Ectodermal cell (in vitro differentiated cells): ENCODE results near the gene AVPI1.

ENCODE experiments used
- H3K27ac ChIP-seq: 2 replicates; pipeline ENCODE4 v1.7.0; 2013; ENCODE audit warnings: mild to moderate bottlenecking, low read depth, low read length; ENCODE audit not compliant: insufficient read depth, poor library complexity, severe bottlenecking
- H3K27me3 ChIP-seq: 2 replicates; pipeline ENCODE4 v1.7.0; 2013; ENCODE audit warnings: mild to moderate bottlenecking, low read length; ENCODE audit not compliant: insufficient read depth, control insufficient read depth, poor library complexity, severe bottlenecking
- H3K36me3 ChIP-seq: one replicate; pipeline ENCODE4 v1.7.0; 2013; ENCODE audit warnings: low read length; ENCODE audit not compliant: control insufficient read depth, insufficient read depth
- H3K4me1 ChIP-seq: one replicate; pipeline ENCODE4 v1.7.0; 2013; ENCODE audit warnings: low read length; ENCODE audit not compliant: control insufficient read depth, insufficient read depth
- H3K4me3 ChIP-seq: 2 replicates; pipeline ENCODE4 v1.7.0; 2013; ENCODE audit warnings: low read depth, low read length, control low read depth; ENCODE audit not compliant: insufficient read depth
- H3K9me3 ChIP-seq: 2 replicates; pipeline ENCODE4 v1.7.0; 2013; ENCODE audit warnings: mild to moderate bottlenecking, low read length, moderate library complexity; ENCODE audit not compliant: control insufficient read depth
- WGBS, 2 experiments: methylation state at CpG; one replicate each; pipeline ENCODE4 v1.1.7; 2013; ENCODE audit warnings: missing lambda C conversion rate in 2 of 2; 5-methylcytosine and 5-hydroxymethylcytosine counted together

Gene AVPI1

DNA sequence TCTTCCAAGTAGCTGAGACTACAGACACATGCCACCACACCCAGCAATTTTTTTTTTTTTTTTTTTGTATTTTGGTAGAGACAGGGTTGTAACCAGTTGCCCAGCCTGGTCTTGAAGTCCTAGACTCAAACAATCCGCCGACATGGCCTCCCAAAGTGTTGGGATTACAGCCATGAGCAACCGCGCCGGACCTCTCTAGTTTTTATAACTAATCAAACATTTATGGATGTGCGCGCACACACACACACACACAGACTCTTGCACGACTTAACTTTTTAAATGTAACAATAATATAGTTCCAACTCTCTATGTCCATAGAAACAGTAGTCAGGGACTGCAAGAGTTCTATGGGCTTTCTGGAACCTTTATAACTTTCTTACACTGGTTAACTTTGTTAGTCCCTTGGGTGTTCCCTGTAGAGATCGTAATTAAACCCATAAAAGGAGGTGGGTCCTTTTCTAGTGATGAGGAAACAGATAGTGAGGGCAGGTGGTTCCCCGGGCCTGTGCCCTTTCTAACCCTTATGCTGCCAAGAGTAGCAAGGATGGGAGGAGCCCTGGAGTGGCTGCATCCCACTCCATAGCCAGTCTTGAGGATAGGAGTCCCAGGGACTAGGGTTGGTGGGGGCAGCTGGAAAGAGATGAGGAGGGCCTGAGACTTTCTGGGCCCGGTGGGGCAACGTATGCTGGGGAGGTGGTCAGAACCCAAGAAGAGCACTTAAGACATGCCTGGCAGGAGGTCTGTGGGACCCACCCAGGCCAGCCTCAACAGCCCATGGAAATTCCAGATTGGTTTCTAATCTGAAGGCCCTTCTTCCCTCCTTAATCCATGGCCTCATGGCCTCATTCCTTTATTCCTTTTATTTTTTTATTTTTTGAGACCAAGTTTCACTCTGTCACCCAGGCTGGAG, 35.1 kb upstream of the AVPI1 start:
- 83 to 85% methylated on average over 12 of the region's 12 CpGs for WGBS, 2 experiments
- Histone ChIP-seq H3K27ac (no peak overlapping the region), H3K4me1 (peaks cover 15% of the 10 kb centered on the region), H3K36me3 (no peaks in the 10 kb centered on the region), H3K9me3 (no peaks in the 10 kb centered on the region), H3K27me3 (no peaks in the 10 kb centered on the region), H3K4me3 (no peak overlapping the region)

DNA sequence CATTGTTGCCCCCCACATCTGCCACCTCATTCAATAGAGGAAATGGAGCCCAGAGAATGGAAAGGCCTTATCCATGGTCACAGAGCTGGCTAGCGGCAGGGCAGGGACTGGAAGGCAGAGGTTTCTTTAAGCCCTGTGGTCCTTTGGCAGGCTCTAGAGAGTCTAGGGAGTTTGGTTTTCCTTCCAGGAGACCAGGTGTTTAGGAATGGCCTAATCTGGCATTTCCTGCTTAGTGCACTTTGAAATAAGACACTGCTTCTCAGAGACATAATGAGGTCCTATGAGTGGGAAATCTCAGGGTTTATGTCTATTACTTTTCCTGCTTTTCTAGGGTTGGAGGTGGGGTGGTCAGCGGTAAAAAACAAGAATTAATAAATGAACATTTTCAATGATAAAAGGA, 32.6 kb upstream of the AVPI1 start:
- Histone ChIP-seq H3K4me1 (peaks cover 31% of the 10 kb centered on the region), H3K27me3 (no peaks in the 10 kb centered on the region), H3K4me3 (no peak overlapping the region), H3K27ac (no peak overlapping the region), H3K9me3 (no peaks in the 10 kb centered on the region), H3K36me3 (no peaks in the 10 kb centered on the region)
- WGBS, 2 experiments, result 84 to 93% methylated on average over 2 of the region's 2 CpGs

DNA sequence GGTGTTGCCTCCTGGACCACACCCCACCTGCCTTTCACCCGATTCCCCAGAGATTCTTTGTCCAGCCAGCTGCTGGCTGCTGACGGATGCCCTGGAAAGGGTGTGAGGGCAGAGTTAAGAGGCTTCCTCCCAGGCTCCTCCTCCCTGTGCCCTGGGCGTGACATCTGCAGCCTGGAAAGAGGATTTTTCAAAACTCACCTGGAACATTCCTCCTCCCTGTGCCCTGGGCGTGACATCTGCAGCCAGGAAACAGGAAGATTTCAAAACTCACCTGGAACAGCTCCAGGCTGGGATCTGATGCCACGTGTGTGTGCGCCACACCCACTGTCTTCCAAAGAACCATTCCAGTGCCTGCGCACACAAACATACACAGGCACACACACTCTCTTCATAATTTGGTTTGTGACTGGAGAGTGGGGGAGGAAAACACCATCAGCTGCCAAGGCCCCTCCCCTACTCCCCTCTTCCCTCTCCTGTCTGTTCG, 31.7 kb upstream of the AVPI1 start:
- peak overlapping the region; percentile 87 for H3K27ac ChIP-seq

DNA sequence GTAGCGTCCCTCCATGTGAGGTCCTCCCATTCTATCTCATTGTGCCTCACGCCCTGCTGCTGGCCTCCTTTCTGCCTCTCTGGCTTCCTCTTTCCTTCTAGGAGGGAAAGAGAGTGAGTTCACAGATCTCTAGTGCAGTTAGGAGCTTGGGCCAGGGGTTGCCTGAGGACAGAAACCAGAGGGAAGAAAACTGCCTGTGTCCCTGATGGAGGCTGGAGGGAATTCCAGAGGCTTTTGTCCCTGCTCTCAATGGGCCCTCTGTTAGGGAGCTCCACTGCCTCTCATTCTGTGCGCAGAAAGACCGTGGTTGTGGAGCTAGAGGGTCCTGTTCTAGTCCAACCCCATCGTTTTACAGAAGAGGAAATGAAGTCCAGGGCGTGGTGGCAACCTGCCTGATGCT, 31.1 kb upstream of the AVPI1 start:
- Histone ChIP-seq H3K27ac (peak overlapping the region; percentile 87), H3K36me3 (no peaks in the 10 kb centered on the region), H3K9me3 (no peaks in the 10 kb centered on the region), H3K27me3 (no peaks in the 10 kb centered on the region), H3K4me3 (no peak overlapping the region), H3K4me1 (peaks cover 31% of the 10 kb centered on the region)
- WGBS, 2 experiments, result 74 to 78% methylated on average over 6 of the region's 6 CpGs

More for the DNA sequence above, 31.7 kb upstream of the AVPI1 start:
- H3K36me3 ChIP-seq, result no peaks in the 10 kb centered on the region
- peaks cover 31% of the 10 kb centered on the region for H3K4me1 ChIP-seq
- H3K27me3 ChIP-seq, result no peaks in the 10 kb centered on the region
- 70 to 76% methylated on average over 7 to 8 of the region's 8 CpGs for WGBS, 2 experiments
- no peak overlapping the region for H3K4me3 ChIP-seq
- no peaks in the 10 kb centered on the region for H3K9me3 ChIP-seq

GRCh38 chr10:97717627-97718026, 30.6 kb upstream of the AVPI1 start:
- H3K4me1 ChIP-seq, result peaks cover 35% of the 10 kb centered on the region
- H3K27ac ChIP-seq, result peak overlapping the region; percentile 87
- no peaks in the 10 kb centered on the region for H3K36me3 ChIP-seq
- H3K9me3 ChIP-seq, result no peaks in the 10 kb centered on the region
- H3K4me3 ChIP-seq, result no peak overlapping the region
- H3K27me3 ChIP-seq, result no peaks in the 10 kb centered on the region
- WGBS, 2 experiments, result 93 to 96% methylated on average over 7 of the region's 7 CpGs

GRCh38 chr10:97715259-97715874, 28.3 kb upstream of the AVPI1 start:
- Histone ChIP-seq H3K4me1 (peaks cover 35% of the 10 kb centered on the region), H3K27me3 (no peaks in the 10 kb centered on the region), H3K9me3 (no peaks in the 10 kb centered on the region), H3K36me3 (no peaks in the 10 kb centered on the region), H3K4me3 (peak overlapping the region; percentile 62), H3K27ac (no peak overlapping the region)
- WGBS, 2 experiments, result 26 to 32% methylated on average over 8 of the region's 8 CpGs

GRCh38 chr10:97714401-97715258, 27.6 kb upstream of the AVPI1 start:
- H3K36me3 ChIP-seq, result no peaks in the 10 kb centered on the region
- H3K4me3 ChIP-seq, result peak overlapping the region; percentile 62
- no peaks in the 10 kb centered on the region for H3K27me3 ChIP-seq
- H3K27ac ChIP-seq, result peak overlapping the region; percentile 50
- H3K9me3 ChIP-seq, result no peaks in the 10 kb centered on the region
- 1% methylated on average over 74 of the region's 74 CpGs for WGBS, 2 experiments
- peaks cover 35% of the 10 kb centered on the region for H3K4me1 ChIP-seq

DNA sequence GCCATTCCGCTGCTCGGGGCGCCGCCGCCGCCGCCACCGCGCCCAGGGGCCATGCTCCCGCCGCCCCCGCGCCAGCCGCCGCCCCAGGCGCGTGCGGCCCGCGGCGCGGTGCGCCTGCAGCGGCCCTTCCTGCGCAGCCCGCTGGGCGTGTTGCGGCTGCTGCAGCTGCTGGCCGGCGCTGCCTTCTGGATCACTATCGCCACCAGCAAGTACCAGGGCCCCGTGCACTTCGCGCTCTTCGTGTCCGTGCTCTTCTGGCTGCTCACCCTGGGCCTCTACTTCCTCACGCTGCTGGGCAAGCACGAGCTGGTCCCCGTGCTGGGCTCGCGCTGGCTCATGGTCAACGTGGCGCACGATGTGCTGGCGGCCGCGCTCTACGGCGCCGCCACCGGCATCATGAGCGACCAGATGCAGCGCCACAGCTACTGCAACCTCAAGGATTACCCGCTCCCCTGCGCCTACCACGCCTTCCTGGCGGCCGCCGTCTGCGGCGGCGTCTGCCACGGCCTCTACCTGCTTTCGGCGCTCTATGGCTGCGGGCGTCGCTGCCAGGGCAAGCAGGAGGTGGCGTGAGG, 26.9 kb upstream of the AVPI1 start:
- Histone ChIP-seq H3K4me1 (peaks cover 34% of the 10 kb centered on the region), H3K9me3 (no peaks in the 10 kb centered on the region), H3K36me3 (no peaks in the 10 kb centered on the region), H3K4me3 (peak overlapping the region; percentile 62), H3K27ac (peak overlapping the region; percentile 50), H3K27me3 (no peaks in the 10 kb centered on the region)
- 0% methylated on average over 69 of the region's 69 CpGs for WGBS, 2 experiments

GRCh38 chr10:97713339-97713825, 26.3 kb upstream of the AVPI1 start, which contains the start of gene MARVELD1:
TSS of gene MARVELD1 (plus strand) at chr10:97713730. CDS start at chr10:97713877, 147 bp downstream.
- WGBS, 2 experiments, result 1 to 3% methylated on average over 37 of the region's 37 CpGs
- no peaks in the 10 kb centered on the region for H3K36me3 ChIP-seq
- H3K27me3 ChIP-seq, result no peaks in the 10 kb centered on the region
- peak within 1 kb of the TSS; percentile 62 for H3K4me3 ChIP-seq
- no peaks in the 10 kb centered on the region for H3K9me3 ChIP-seq
- H3K4me1 ChIP-seq, result peaks cover 29% of the 10 kb centered on the region
- peak within 1 kb of the TSS; percentile 50 for H3K27ac ChIP-seq
